HG02943 (cell line): ENCODE data around the gene SETD7.
A peak's percentile ranks its signal among the peaks of the same experiment; 100 is the strongest.
"Not testable (repeated sequence)": the region's sequence is repeated elsewhere in the genome, so short reads cannot be mapped to it uniquely, and the experiment has no call there.

Experiments
- ATAC-seq: cut with Tn5 transposase; IDR thresholded peaks from one replicate; pipeline ENCODE4 v1.9.1; 2021; ENCODE audit warnings: mild to moderate bottlenecking, low read depth, moderate library complexity; ENCODE audit not compliant: unreplicated experiment

SETD7 gene

DNA sequence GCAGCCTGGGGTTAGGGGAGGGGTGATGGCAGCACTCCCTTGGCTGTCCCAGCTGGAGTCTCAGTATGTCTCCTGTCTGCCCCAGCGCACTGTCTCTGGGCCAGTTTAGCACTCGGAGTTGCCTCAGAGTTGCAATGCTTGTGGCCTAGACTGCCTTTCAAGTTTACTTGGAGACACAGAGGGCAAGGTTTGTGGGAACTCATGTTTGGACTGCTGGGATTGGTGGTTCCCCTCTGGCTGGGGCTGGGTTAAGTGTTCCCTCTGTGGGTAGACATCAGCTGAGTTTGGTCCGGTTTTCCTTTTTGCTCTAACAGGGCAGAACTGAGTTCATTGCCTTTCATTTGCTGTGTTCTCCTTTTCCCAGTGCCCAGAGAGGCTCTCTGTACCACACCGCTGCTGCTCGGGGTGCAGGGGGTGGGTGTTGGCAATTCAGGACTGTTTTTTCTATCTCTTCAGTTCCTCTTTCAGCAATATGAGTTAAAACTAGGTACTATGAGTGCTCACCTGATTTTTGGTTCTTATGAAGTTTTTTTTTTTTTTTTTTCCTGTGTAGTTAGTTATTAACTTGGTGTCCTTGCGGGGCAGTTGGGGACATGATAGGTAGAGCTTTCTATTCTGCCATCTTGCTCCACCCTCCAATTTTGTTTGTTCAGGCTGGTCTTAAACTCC is 84.9 kb downstream of the SETD7 start:
- no peak for ATAC-seq

DNA sequence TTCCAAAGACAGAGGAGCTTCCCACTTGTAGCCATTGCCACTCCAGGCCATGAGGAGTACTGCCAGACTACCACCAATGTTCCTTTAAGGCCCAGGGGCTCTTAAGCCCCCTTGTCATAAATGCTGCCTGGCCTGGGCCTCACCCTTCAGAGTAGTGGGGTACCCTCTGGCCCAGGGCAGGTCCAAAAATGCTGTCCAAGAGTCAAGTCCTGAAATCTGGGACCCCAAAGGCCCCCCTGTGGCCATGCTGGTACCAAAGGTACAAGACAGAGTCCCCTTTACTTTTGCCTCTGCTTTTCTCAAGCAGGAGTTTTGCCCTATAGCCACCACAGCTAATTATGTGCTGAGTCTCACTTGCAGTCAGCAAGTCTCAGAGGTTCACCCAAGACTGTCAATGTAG is 85.7 kb downstream of the SETD7 start:
- ATAC-seq: no peak

DNA sequence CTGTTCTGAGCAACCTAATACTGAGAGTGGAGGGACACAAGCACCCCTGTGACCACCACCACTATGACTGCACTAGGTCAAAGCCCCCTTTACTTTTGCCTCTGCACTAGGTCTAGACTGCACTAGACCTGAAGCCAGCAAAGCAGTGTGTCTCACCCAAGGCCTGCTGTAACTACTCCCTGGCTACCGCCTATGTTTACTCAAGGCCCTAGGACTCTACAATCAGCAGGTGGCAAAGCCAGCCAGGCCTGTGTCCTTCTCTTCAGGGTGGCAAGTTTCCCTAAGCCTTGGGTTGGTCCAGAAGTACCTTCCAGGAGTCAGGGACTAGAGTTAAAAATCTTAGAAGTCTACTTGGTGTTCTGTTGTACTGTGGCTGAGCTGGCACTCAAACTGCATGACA is 86.2 kb downstream of the SETD7 start:
- ATAC-seq: no peak

DNA sequence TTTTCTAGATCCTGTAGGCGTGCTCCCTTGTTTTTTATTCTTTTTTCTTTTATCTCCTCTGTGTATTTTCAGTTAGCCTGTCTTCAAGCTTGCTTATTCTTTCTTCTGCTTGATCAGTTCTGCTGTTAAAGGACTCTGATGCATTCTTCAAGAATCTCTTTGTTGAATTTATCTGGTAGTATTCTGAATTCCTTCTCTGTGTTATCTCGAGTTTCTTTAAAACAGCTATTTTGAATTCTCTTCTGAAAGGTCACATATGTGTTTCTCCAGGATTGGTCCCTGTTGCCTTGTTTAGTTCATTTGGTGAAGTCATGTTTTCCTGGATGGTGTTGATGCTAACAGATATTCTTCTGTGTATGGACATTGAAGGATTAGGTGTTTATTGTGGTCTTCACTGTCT is 86.8 kb downstream of the SETD7 start:
- ATAC-seq: no peak

DNA sequence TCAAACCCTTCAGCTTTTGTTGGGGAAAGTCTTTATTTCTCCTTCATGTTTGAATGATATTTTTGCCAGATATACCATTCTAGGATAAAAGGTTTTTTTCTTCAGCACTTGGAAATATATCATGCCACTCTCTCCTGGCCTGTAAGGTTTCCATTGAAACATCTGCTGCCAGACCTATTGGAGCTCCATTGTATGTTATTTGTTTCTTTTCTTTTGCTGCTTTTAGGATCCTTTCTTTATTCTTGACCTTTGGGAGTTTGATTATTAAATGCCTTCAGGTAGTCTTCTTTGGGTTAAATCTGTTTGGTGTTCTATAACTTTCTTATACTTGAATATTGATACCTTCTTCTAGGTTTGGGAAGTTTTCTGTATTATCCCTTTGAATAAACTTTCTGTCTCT is 87.3 kb downstream of the SETD7 start:
- ATAC-seq: not testable (repeated sequence)

DNA sequence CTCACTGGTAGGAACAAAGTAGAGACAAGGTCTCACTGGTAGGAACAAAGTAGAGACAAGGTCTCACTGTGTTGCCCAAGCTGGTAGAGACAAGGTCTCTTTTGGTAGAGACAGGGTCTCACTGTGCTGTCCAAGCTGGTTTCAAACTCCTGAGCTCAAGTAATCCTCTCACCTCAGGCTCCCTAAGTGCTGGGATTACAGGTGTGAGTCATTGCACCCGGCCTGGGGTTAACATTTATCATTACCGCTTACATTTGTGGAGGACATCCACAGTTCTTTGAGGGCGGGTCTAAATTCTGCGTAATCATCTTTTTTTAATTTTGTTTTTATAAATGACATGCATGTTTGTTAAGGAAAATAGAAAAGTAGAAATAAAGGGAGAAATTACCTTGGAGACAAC is 90.1 kb downstream of the SETD7 start:
- no peak for ATAC-seq

DNA sequence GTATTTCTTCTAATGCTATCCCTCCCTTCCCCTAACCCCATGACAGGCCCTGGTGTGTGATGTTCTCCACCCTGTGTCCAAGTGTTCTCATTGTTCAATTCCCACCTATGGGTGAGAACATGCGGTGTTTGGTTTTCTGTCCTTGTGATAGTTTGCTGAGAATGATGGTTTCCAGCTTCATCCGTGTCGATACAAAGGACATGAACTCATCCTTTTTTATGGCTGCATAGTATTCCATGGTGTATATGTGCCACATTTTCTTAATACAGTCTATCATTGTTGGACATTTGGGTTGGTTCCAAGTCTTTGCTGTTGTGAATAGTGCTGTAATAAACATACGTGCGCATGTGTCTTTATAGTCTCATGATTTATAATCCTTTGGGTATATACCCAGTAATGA is 91.5 kb downstream of the SETD7 start:
- ATAC-seq: not testable (repeated sequence)

DNA sequence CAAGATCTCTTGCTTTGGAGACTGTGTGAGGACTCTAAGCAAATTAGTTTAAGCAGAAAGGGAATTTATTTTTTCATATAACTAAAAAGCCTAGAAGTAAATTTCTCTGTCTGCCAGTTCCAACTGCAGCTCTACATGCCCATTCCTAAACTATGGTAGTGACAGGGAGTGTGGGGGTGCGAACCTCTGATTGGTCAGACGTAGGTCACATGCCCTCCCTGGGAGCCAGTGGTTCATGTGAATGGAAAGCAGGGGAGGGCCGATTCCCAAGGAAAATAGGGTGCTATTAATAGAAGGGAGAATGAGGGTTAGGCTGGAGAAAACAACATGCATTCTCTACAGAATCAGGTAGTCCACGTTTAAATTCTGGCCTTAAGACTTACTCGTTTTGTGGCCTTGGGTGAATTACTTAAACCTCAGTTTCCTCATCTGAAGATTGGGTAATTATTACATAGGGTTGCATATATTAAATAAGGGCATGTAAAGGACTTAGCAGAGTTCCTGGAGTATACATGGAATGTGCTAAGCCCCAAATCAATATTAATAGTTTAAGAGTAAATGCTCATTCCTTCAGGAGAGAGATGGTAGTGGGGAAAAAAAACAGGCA is 94.9 kb downstream of the SETD7 start:
- no peak for ATAC-seq

DNA sequence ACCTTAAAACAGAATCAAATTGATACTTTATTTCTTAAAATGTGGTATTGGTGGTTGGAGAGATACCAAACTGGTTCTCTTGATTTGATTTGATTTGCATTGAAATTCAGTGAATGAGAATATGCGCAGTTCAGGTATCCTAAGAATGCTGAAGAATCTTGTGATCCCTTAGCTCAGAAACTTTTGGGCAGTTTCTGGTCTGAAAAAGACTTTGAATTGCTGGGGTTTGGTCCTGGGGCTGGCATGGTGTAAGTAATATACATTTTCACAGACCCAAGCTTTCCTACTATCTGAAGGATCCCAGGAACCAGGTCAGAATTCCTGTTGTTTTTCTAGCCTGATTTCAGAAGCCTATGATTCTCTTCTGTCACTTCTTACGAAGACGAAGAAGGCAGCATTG is 95.5 kb downstream of the SETD7 start:
- no peak for ATAC-seq

DNA sequence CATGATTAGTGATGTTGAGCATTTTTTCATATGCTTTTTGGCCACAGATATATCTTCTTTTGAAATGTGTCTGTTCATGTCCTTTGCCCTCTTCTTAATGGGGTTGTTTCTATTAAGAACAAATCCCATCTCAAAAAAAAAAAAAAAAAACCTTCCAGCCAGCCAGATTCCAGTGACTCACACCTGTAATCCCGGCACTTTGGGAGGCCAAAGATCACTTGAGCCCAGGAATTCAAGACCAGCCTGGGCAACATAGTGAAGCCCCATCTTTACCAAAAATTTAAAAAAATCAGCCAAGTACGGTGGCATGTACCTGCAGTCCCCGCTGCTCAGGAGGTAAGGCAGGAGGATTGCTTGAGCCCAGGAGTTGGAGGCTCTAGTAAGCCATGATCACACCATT is 97.0 kb downstream of the SETD7 start:
- no peak for ATAC-seq

DNA sequence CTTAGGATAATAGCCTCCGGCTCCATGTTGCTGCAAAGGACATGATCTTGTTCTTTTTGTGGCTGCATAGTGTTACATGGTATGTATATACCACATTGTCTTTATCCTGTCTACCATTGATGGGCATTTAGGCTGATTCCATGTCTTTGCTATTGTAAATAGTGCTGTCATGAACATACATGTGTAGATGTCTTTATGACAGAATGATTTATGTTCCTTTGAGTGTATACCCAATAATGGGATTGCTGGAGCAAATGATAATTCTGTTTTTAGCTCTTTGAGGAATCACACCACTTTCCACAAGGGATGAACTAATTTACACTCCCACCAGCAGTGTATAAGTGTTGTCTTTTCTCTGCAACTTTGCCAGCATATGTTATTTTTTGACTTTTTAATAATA is 97.5 kb downstream of the SETD7 start:
- no peak for ATAC-seq

DNA sequence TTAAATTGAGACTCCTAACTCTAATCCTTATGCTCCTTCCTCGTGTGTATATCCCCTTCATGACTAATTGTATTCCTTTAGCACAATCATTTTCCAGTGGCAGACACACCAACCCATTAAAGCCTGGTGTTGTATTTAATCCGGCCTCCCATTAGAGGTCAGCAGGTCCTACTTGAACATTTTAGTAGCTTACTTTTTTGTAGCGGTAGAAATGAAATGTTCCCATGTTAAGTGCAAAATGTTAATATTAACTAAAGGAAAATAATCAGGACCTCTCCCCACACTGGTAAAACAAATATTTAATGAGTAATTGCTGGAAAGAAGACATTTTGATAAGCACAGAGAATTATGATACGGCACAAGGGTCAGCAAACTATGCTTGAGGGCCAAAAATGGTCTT is 98.7 kb downstream of the SETD7 start:
- no peak for ATAC-seq

DNA sequence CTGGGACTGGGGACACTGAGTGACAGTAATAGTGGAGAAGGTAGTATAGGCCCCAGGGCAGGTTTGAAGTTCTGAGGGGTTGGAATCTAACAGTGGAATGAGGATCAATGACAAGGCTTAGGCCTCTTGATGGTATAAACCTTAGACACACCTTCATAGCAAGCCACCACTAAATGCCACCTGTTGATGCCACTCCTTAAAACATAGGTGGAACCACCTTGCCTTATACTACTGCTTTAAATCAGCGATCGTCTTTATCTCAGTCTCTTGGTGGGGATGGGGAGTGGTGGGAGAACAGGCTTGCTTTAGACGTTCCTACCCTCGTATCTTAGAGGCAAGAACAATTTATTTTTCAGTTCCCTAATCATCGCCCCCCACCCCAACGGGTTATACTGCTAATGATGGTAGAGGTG is 100.9 kb downstream of the SETD7 start:
- ATAC-seq: no peak

DNA sequence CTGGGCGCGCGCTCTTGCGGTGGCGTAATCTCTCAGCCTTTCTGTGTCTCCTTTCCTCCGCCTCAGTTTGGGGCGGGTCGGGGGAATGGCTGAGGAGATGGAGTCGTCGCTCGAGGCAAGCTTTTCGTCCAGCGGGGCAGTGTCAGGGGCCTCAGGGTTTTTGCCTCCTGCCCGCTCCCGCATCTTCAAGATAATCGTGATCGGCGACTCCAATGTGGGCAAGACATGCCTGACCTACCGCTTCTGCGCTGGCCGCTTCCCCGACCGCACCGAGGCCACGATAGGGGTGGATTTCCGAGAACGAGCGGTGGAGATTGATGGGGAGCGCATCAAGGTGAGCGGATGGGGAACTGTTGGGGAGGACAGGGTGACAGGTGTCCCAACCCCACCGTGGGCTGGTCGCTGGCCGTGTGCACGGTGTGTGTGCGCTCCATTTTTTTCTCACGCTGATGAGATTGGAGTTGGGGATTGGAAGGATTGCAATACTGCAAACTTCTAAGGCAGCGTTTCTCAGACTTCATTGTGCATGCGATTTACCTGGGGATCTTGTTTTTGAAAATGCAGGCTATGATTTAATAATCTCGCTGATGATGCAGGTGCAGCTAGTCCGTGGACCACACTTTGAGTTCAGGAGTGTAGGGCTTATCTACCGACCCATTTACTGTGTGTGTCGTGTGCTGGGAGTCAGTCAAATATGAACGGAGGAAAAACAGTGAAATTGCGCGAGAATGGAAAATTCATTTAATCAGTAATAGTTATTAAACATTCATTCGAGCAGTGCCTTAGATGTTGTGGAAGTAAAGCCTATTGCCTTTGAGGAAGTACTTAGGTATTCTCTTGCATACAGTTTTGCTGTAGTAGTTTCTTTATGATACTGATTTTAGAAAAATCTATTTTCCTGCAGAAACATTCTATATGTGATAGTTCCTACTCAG is 101.6 kb downstream of the SETD7 start, which contains the start of gene RAB33B:
Gene RAB33B (plus strand): TSS at position 11 of the 935 bp plus-strand sequence. CDS start 75 bp downstream, at position 86.
- peak; percentile 3 for ATAC-seq

DNA sequence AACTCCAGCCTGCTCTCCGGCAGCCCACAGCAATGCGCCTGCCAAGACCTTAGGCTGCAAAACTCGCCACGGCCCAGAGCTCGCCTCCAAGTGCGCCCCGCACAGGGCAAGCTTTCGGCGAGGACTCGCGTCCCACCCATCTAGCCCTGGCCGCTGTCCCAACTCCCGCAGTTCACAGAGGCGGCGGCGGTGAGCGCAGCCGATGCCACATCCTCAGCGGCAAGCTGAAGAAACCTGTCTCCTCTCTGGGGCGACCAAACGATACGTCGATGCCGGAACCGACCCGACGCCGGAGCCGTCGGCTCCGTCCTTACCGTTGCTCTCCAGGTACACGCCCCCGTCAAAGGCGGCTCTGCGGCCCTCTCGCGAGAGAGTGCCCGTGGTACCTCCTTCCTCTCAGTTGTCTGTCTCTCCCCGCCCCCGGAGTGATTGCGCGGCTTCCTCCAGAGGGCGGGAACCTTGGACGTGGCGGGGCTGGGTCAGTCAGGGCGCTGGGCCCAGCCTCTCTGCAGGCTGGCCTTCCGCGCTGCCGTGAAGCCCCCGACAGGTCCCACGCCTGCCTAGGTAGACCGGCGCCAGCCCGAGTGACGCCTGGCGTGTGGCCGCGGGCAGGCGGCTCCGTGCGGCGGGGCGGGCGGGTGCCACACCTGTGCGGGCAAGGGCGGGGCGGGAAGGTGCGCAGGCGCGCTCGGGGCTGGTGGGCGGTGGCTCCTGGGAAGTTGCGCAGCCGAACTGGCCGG is 102.5 kb downstream of the SETD7 start:
- ATAC-seq: peak; percentile 91

DNA sequence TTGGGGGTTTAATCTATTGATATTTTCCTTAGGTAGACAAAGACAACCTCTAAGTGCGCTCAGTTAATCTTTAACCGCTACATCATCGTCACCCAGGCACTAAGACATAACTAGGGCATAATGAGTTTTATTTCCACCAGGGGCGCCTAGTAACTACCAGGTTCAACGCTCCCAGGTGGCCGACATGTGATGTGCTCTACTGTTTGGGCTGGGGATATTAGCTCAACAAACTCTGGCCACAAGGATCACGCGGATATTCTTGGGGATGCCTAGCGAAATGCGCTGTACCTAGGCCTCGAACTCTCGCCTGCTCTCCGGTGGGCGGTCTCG is 103.0 kb downstream of the SETD7 start:
- peak; percentile 46 for ATAC-seq

DNA sequence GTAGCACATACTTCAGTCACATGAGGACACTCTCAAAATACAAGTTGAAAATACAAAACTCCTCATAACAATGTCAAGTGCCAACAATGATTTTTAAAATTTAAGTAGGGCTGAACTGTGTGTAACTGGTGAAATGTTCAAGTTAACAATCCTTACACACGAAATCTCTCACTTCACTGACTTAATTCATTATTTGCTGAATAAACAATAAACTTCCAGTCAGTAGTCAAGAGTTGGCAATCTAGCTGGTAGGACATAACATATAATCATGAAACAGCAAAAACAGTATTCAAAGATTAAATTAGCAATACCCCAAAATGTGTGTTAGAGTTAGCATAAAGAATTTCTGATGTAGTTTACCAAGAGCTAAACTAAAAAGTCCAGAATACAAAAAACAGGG is 104.0 kb downstream of the SETD7 start:
- ATAC-seq: no peak

DNA sequence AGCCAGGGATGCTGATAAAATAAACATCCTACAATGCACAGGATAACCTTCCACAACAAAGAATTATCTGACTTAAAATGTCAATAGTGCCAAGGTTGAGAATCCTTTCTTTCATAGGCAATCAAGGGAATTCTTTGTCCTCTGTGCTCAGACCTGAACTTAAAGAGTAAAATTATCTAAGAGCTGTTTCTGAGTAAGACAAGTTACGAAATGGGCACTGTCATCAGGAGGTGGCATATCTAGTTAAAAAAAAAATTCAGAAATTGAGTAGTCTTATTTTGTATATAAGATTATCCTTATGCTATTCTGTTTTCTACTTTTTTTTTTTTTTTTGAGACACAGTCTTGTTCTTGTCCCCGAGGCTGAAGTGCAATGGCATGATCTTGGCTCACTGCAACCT is 105.4 kb downstream of the SETD7 start:
- ATAC-seq: no peak

DNA sequence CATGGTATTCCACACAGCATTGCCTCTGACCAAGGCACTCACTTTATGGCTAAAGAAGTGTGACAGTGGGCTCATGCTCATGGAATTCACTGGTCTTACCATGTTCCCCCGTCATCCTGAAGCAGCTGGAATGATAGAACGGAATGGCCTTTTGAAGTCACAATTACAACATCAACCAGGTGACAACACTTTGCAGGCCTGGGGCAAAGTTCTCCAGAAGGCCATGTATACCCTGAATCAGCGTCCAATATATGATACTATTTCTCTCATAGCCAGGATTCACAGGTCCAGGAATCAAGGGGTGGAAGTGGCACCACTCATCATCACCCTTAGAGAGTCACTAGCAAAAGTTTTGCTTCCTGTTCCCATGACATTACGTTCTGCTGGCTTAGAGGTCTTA is 108.9 kb downstream of the SETD7 start:
- ATAC-seq: not testable (repeated sequence)
